Osteocyte (in vitro differentiated cells): ENCODE measurements around the gene ACSL1. TPM values are rescaled to one million over a fixed set of nuclear protein-coding genes. Genes with fewer than 3 reads are reported as not detected.

ENCODE experiments used
- DNase-seq: peaks from one replicate; pipeline ENCODE4 v3.0.0; 2021; ENCODE audit warnings: mixed read lengths; ENCODE audit not compliant: unreplicated experiment; ENCODE audit errors: extremely low spot score
- H3K27ac Mint-ChIP-seq: one replicate; pipeline ENCODE4 v1.8.0; 2021; ENCODE audit warnings: mild to moderate bottlenecking, mixed read lengths; ENCODE audit not compliant: unreplicated experiment
- H3K27me3 Mint-ChIP-seq: one replicate; pipeline ENCODE4 v1.8.0; 2021; ENCODE audit warnings: mixed read lengths; ENCODE audit not compliant: unreplicated experiment
- H3K36me3 Mint-ChIP-seq: one replicate; pipeline ENCODE4 v1.8.0; 2021; ENCODE audit warnings: mixed read lengths; ENCODE audit not compliant: unreplicated experiment
- H3K4me1 Mint-ChIP-seq: one replicate; pipeline ENCODE4 v1.8.0; 2021; ENCODE audit warnings: mixed read lengths; ENCODE audit not compliant: unreplicated experiment
- H3K4me3 Mint-ChIP-seq: one replicate; pipeline ENCODE4 v1.8.0; 2021; ENCODE audit warnings: mild to moderate bottlenecking, moderate library complexity, mixed read lengths; ENCODE audit not compliant: unreplicated experiment
- H3K9me3 Mint-ChIP-seq: one replicate; pipeline ENCODE4 v1.8.0; 2021; ENCODE audit warnings: mixed read lengths; ENCODE audit not compliant: unreplicated experiment
- CTCF ChIP-seq: fragments of 200-600 bp; sonication (generic); IDR thresholded peaks from 2 replicates; pipeline ENCODE4 v1.5.0; 2021; ENCODE audit warnings: antibody characterized with exemption, mild to moderate bottlenecking, moderate library complexity
- total RNA-seq: library from RNA; stranded (reverse); gene quantifications from 2 replicates; pipeline ENCODE4 v1.2.1, GENCODE V29; 2021

The ACSL1 gene
- total RNA-seq, 1 donor from 2014 or later: 28.6 TPM

- H3K27ac Mint-ChIP-seq: peak overlapping the region; percentile 53
- DNase-seq: no peak
- TF ChIP-seq CTCF: no peak
- no peaks in the 10 kb centered on the region for H3K9me3 Mint-ChIP-seq
- peaks cover 1% of the 10 kb centered on the region for H3K36me3 Mint-ChIP-seq
- no peak overlapping the region for H3K4me3 Mint-ChIP-seq
- peaks cover 11% of the 10 kb centered on the region for H3K4me1 Mint-ChIP-seq
- no peaks in the 10 kb centered on the region for H3K27me3 Mint-ChIP-seq
Observed at GRCh38 chr4:184792950-184793555, 32.7 kb downstream of the ACSL1 start.

- Mint-ChIP-seq H3K27me3 (no peaks in the 10 kb centered on the region), H3K9me3 (no peaks in the 10 kb centered on the region), H3K4me3 (no peak overlapping the region), H3K27ac (peak overlapping the region; percentile 53), H3K4me1 (peaks cover 11% of the 10 kb centered on the region), H3K36me3 (peaks cover 4% of the 10 kb centered on the region)
- TF ChIP-seq CTCF: no peak
- no peak for DNase-seq
Observed at GRCh38 chr4:184792334-184792733, 33.4 kb downstream of the ACSL1 start.

GRCh38 chr4:184790826-184791225 lies 34.9 kb downstream of the ACSL1 start:
- Mint-ChIP-seq H3K4me3 (no peak overlapping the region), H3K4me1 (peaks cover 11% of the 10 kb centered on the region), H3K9me3 (no peaks in the 10 kb centered on the region), H3K36me3 (peaks cover 7% of the 10 kb centered on the region), H3K27me3 (no peaks in the 10 kb centered on the region), H3K27ac (no peak overlapping the region)
- TF ChIP-seq CTCF: no peak
- no peak for DNase-seq

GRCh38 chr4:184787766-184788503 lies 37.8 kb downstream of the ACSL1 start:
- no peak overlapping the region for H3K4me3 Mint-ChIP-seq
- DNase-seq: no peak
- TF ChIP-seq CTCF: no peak
- H3K9me3 Mint-ChIP-seq: no peaks in the 10 kb centered on the region
- H3K27me3 Mint-ChIP-seq: no peaks in the 10 kb centered on the region
- H3K36me3 Mint-ChIP-seq: peaks cover 8% of the 10 kb centered on the region
- no peak overlapping the region for H3K27ac Mint-ChIP-seq
- peaks cover 6% of the 10 kb centered on the region for H3K4me1 Mint-ChIP-seq

- no peaks in the 10 kb centered on the region for H3K9me3 Mint-ChIP-seq
- H3K27me3 Mint-ChIP-seq: no peaks in the 10 kb centered on the region
- TF ChIP-seq CTCF: no peak
- H3K27ac Mint-ChIP-seq: no peak overlapping the region
- peaks cover 11% of the 10 kb centered on the region for H3K36me3 Mint-ChIP-seq
- no peak overlapping the region for H3K4me3 Mint-ChIP-seq
- no peak for DNase-seq
- H3K4me1 Mint-ChIP-seq: no peaks in the 10 kb centered on the region
Observed at GRCh38 chr4:184785813-184786212, 40.0 kb downstream of the ACSL1 start.
